SKM-1 treated with dmso at 0.1 percent for 144 hours (cell line): Measurements from ENCODE around the gene MRPL28.
"Not testable (repeated sequence)": the region's sequence is repeated elsewhere in the genome, so short reads cannot be mapped to it uniquely, and the experiment has no call there.

Experiments
- DNase-seq: peaks from one replicate; lab custom pipeline; 2025; ENCODE audit not compliant: unreplicated experiment; lab: John Stamatoyannopoulos, UW

The MRPL28 gene

GRCh38 chr16:370443-370842 lies at the start of gene MRPL28:
Gene MRPL28 (minus strand): TSS chr16:370538. CDS start chr16:370218, 320 bp downstream.
- DNase-seq: peak; percentile 94

GRCh38 chr16:415170-415498 lies 44.8 kb upstream of the MRPL28 start:
- not testable (repeated sequence) for DNase-seq

GRCh38 chr16:414395-415169 lies 44.2 kb upstream of the MRPL28 start:
- no peak for DNase-seq

- DNase-seq: no peak
Observed at GRCh38 chr16:411576-412265, 41.4 kb upstream of the MRPL28 start.

- no peak for DNase-seq
Observed at GRCh38 chr16:410516-411178, 40.3 kb upstream of the MRPL28 start.

- DNase-seq: no peak
Observed at GRCh38 chr16:407253-407652, 36.9 kb upstream of the MRPL28 start.

- no peak for DNase-seq
Observed at GRCh38 chr16:405548-406506, 35.5 kb upstream of the MRPL28 start.

- DNase-seq: no peak
Observed at GRCh38 chr16:404971-405486, 34.7 kb upstream of the MRPL28 start.

- DNase-seq: peak; percentile 69
Observed at GRCh38 chr16:401468-402348, 31.4 kb upstream of the MRPL28 start, which contains the start of gene DECR2. Gene DECR2 (plus strand): TSS chr16:401885. CDS start chr16:401964, 79 bp downstream.

- DNase-seq: no peak
Observed at GRCh38 chr16:400061-400591, 29.8 kb upstream of the MRPL28 start.

GRCh38 chr16:399340-400019 lies 29.1 kb upstream of the MRPL28 start:
- no peak for DNase-seq

- no peak for DNase-seq
Observed at GRCh38 chr16:398561-399339, 28.4 kb upstream of the MRPL28 start.

- DNase-seq: no peak
Observed at GRCh38 chr16:397736-398332, 27.5 kb upstream of the MRPL28 start.

- DNase-seq: no peak
Observed at GRCh38 chr16:397135-397661, 26.9 kb upstream of the MRPL28 start, which contains the start of gene NME4. Gene NME4 (plus strand): TSS chr16:397199. CDS start chr16:397223, 24 bp downstream.

- DNase-seq: peak; percentile 19
Observed at GRCh38 chr16:396605-397004, 26.3 kb upstream of the MRPL28 start.

GRCh38 chr16:396199-396598 lies 25.9 kb upstream of the MRPL28 start:
- no peak for DNase-seq

GRCh38 chr16:392450-393030 lies 22.2 kb upstream of the MRPL28 start:
- DNase-seq: no peak
